HG03135 (cell line): ENCODE results near the gene TMEM176B.

ENCODE experiments used
- ATAC-seq: cut with Tn5 transposase; IDR thresholded peaks from one replicate; pipeline ENCODE4 v1.9.1; 2021; ENCODE audit warnings: mild to moderate bottlenecking, moderate library complexity; ENCODE audit not compliant: unreplicated experiment

Gene TMEM176B

DNA sequence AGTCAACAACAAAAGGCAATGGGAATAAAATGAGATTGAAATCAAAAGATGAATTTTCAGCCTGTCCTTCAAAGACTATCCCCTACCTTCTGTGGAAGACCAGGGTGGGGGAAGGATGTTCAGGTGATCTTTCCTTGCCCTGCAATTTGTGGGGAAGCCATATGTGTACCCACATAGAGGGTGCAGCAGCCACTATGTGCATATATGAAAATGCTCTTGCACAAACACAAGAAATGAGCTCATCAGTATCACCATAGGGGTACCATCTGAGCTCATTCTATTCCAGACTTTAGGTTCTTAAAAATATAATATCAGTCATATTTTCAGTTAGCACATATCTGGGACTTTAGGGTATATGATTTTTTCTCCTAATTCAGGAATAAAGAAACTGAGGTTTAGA is 45.2 kb downstream of the TMEM176B start:
- no peak for ATAC-seq

DNA sequence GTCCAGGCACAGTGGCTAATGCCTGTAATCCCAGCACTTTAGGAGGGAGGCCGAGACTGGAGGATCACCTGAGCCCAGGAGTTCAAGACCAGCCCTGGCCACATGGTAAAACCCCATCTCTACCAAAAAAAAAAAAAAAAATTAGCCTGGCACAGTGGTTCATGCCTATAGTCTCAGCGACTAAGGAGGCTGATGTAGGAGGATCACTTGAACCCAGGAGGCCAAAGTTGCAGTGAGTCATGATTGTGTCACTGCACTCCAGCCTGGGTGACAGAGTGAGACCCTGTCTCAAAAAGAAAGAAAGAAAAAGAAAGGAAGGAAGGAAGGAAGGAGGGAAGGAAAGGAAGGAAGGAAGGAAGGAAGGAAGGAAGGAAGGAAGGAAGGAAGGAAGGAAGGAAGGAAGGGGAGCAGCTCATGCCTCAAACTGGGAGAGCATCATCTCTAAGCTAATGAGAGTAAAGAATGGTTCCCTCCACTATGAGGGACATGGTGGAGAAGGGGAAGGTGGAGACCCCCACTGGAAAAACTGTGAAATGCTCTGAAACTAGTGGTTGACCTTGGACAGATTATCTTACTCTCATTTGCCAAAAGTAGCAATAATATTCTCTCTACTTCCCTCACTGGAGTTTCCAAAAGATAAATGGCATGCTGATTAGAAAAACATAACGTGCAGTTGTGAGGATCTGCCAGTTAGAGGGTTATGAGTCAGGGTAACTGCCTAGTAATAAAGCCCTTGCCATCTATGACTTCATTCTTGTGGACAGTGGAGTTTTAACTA is 46.1 kb downstream of the TMEM176B start:
- ATAC-seq: no peak

DNA sequence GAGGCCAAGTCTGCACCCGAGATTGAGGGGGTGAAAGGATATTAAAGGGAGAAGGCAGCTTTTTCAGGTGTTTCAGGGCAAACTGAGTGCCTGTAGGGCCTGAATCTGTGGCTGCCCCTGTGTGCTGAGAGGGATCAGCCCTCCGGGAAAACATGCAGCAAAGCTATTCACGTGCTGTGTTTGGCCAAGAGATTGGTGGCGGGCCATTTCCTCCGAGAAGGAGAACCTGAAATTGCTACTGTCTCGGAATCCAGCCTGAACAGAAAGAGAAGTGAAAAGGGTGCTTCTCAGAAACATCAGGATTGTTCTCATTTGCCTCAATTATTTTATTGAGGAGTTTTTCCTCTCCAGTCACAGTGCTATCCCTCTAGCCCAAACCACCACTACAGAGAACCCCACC is 46.9 kb downstream of the TMEM176B start:
- no peak for ATAC-seq

DNA sequence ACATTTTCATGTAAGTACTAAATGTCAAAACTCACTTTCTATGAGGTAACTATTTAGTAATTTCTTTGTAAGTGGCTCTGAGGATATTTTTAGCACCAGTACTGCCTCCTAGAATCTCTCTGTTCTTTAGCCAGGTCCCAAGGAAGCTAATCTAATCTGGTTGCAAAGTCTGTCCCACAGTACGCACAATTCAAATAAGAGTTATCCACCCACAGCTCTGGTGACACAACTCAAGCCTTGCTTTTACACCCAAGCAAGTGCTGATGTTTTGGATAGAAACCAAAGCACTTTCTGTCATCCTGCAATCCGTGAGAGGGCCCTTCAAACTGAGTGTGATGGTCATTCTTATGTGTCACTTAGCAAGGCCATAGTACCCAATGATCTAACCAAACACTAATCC is 48.5 kb downstream of the TMEM176B start:
- ATAC-seq: no peak

DNA sequence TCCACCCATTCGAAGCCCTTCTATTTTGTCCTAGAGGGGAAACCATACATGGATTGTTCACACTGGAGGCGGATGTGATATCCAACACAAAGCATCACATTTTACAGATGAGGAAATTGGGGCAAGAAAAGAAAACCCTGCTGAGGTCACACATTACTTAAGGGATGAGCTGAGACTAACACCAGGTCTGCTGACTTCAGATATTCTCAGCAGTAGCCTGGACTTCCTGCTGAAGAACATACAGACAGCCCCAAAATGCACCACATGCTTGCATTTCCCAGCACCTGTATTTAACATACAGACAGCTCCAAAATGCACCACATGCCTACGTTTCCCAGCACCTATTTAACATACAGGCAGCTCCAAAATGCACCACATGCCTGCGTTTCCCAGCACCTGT is 51.8 kb downstream of the TMEM176B start:
- no peak for ATAC-seq

DNA sequence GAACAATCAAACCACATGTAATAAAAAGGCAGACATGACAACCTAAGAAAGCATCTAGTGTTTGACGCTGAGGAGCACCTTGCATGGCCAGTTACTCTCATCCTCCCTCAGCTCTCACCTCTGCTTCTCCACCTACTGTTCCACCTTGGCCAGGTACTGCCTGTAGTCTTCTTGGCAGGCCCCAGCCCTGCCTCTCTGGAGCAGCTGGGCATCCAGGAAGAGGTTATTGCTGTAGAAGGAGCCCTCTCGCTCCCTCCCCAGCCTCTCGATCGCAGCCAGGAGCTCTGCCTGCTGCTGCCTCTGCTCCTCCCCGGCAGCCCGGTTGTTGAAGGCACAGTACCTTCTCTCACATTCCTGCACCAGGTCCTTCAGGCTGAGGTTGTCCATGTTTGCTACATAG is 53.2 kb downstream of the TMEM176B start:
- ATAC-seq: no peak

DNA sequence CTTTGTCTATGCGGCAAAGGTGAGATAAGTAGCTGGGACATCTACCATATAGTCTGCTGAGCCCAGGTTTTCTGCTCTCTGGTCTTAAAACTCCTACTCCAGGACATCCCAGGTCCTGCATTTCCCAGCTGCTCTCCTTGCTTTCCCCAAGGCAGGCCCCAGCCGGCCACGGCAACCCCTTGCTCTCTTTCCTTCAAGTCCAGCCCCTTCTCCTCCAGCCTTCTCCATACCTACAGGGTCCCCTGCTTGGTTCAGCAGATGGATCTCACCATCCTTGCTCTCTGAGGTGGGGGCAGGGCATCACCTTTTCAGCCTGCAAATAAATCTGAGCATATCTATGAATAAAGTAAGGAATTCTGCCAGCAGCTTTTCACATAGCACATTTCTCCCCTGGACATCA is 54.3 kb downstream of the TMEM176B start:
- no peak for ATAC-seq

DNA sequence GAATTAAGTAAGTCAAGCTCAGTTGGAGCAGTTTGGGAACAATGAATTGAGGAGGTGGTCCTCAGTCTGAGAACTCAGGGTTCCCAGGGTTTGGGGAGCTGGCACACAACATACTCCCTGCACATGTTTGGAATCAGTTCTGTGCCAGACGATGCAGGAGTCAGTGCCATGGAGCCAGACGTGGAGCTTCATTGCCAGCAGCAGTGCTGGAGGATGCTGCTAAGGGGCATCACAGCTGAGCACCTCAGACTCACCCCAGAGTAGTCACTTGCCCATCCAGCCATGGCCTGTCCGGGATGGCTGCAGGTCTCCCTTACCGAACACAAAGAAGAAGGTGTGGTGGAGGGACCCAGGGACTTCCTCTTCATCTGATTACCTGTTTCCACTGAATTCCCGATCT is 55.1 kb downstream of the TMEM176B start:
- ATAC-seq: no peak

DNA sequence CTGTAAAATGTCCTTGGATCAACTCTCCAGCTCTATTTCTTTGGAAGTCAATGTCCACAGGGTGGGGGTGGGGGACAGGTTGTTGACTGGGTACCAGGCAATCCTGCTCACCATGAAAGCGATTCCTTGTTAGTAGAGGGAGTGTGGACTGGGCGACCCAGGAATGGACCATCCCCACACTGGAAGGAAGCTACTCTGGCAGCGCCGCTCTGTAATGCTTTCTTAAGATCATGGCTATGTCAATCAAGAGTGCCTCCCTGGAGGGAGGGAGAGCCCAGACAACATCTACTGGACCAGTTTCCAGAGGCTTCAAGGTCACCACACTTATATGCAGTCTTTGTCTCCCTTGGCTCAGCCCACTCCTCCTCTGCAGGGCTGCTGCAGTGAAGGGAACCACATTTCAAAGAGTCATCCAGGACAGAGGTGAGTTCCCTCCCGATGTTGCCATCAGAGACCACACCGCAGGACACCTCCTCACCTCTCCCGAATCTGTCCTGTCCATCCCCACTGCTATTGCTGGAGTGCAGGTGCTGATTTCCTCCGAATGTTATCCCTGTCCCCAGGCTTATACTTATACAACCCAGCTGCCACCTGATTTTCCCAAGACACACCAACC is 56.0 kb downstream of the TMEM176B start:
- no peak for ATAC-seq

DNA sequence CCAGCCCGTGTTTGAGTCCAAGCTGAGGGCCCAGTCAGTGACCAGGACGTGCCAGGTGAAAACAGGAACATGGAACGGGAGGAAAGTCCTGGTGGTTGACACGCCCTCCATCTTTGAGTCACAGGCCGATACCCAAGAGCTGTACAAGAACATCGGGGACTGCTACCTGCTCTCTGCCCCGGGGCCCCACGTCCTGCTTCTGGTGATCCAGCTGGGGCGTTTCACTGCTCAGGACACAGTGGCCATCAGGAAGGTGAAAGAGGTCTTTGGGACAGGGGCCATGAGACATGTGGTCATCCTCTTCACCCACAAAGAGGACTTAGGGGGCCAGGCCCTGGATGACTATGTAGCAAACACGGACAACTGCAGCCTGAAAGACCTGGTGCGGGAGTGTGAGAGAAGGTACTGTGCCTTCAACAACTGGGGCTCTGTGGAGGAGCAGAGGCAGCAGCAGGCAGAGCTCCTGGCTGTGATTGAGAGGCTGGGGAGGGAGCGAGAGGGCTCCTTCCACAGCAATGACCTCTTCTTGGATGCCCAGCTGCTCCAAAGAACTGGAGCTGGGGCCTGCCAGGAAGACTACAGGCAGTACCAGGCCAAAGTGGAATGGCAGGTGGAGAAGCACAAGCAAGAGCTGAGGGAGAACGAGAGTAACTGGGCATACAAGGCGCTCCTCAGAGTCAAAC is 57.7 kb downstream of the TMEM176B start:
- ATAC-seq: no peak
